Tibial artery (tissue), 4 donors: ENCODE results near the gene STAP1.

Source experiments
- DNase-seq, 2 donors: peaks; one replicate each; pipeline ENCODE4 v3.0.0-alpha.2; 2019
- H3K27ac ChIP-seq, 2 donors: fragments of 200-600 bp; sonication (generic) in 1 of 2; 1 replicate in 1 of 2; 2 replicates in 1 of 2; pipeline ENCODE4 v1.5.1; 2018 to 2019; ENCODE audit warnings: mild to moderate bottlenecking in 1 of 2
- H3K27me3 ChIP-seq, 2 donors: fragments of 200-600 bp; sonication (generic) in 1 of 2; one replicate each; pipeline versions ENCODE4 v1.5.1 to v1.6.0; 2016 to 2019
- H3K36me3 ChIP-seq, 3 donors: fragments of 200-600 bp; sonication (generic) in 2 of 3; one replicate each; pipeline ENCODE4 v1.5.1; 2016 to 2019; ENCODE audit warnings: mild to moderate bottlenecking in 2 of 3
- H3K4me1 ChIP-seq, 4 donors: fragments of 200-600 bp; sonication (generic) in 2 of 4; 1 replicate in 3 of 4; 2 replicates in 1 of 4; pipeline ENCODE4 v1.5.1; 2016 to 2019
- H3K4me3 ChIP-seq, 2 donors: fragments of 200-600 bp; sonication (generic) in 1 of 2; 1 replicate in 1 of 2; 2 replicates in 1 of 2; pipeline ENCODE4 v1.5.1; 2018 to 2019; ENCODE audit warnings: mild to moderate bottlenecking in 2 of 2
- H3K9me3 ChIP-seq, 3 donors: fragments of 200-600 bp; sonication (generic) in 1 of 3; one replicate each; pipeline ENCODE4 v1.5.1; 2016 to 2019
- intact Hi-C: fragments of 100-400 bp; cut with DNase I; formaldehyde crosslinking; loops from one replicate; pipeline ENCODE4 v1.15.0; 2023; ENCODE audit warnings: low total_unique reads
- TF ChIP-seq, protein P1 (sequence below), 2 experiments: fragments of 200-600 bp in 1 of 2; fragments of 450-650 bp in 1 of 2; IDR thresholded peaks; one replicate each; pipeline ENCODE4 v1.5.1; 2017 to 2019; ENCODE audit warnings: antibody characterized with exemption in 2 of 2, mild to moderate bottlenecking in 1 of 2, moderate library complexity in 1 of 2

Gene STAP1

DNA sequence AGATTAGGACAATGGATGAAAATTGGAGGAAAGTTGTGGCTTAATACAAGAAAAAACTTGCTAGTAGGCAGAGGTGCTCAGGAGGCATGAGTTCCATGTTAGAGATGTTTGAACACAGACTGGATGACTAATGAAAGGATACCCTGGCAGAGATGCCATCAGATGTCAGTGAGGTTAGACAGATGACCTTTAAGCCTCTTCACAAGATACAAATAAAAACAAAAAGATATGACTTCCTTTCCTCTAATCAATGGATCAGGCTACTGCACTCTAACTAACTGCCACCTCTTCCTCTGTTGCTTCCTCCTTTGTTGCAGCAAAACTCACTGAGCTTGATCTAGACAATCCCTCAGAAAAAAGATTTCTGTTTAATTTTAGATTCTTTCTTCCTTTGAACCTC lies 14.7 kb downstream of the STAP1 start:
- no peak for DNase-seq
- Histone ChIP-seq H3K4me1 (no peaks in the 10 kb centered on the region), H3K27ac (no peak overlapping the region), H3K9me3 (no peaks in the 10 kb centered on the region), H3K36me3 (no peaks in the 10 kb centered on the region), H3K27me3 (no peaks in the 10 kb centered on the region), H3K4me3 (no peak overlapping the region)
- intact Hi-C loops: no loop called here
- TF ChIP-seq, protein P1, sequence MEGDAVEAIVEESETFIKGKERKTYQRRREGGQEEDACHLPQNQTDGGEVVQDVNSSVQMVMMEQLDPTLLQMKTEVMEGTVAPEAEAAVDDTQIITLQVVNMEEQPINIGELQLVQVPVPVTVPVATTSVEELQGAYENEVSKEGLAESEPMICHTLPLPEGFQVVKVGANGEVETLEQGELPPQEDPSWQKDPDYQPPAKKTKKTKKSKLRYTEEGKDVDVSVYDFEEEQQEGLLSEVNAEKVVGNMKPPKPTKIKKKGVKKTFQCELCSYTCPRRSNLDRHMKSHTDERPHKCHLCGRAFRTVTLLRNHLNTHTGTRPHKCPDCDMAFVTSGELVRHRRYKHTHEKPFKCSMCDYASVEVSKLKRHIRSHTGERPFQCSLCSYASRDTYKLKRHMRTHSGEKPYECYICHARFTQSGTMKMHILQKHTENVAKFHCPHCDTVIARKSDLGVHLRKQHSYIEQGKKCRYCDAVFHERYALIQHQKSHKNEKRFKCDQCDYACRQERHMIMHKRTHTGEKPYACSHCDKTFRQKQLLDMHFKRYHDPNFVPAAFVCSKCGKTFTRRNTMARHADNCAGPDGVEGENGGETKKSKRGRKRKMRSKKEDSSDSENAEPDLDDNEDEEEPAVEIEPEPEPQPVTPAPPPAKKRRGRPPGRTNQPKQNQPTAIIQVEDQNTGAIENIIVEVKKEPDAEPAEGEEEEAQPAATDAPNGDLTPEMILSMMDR (IDR thresholded peaks at IDR 0.05): no peak

DNA sequence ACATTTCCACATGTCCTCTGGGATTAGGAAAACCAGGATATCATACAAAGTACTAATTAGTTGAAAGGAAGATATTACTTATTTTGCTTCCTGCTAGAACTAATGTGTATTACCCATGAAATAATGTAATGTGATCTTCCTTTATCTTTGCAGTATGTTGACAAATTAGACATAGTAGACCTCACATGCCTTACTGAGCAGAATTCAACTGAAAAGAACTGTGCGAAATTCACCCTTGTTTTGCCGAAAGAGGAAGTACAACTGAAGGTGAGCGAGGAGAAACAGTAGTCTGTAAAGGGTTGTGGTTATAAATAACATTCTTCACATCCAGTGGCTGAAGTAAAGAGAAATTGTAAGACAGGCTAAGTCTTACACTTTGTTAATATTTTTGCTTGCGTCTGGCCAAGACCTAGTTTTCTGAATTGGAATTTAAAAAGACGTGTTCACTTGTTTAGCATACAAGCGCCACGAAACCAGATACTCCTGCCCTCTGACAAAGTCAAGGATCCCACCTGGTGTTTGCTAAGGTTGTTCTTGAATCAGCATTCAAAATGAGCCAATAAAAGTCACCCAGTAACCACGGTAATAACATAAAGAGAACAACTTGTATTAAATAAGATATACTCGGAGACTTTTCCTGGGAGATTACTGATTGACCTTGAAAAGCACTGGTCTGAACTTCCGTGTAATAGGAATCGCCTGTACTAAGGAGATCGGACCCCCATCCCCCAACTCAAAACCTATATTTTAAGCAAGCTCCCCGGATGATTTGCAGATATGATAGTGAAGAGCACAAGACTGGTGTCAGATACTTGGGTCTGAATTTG lies 16.9 kb downstream of the STAP1 start:
- no peak overlapping the region for H3K4me3 ChIP-seq
- H3K4me1 ChIP-seq: no peaks in the 10 kb centered on the region
- no peak overlapping the region for H3K27ac ChIP-seq
- intact Hi-C loops: no loop called here
- no peaks in the 10 kb centered on the region for H3K36me3 ChIP-seq
- no peaks in the 10 kb centered on the region for H3K9me3 ChIP-seq
- H3K27me3 ChIP-seq: no peaks in the 10 kb centered on the region
- TF ChIP-seq, protein P1 (IDR thresholded peaks at IDR 0.05): no peak
- DNase-seq: no peak

DNA sequence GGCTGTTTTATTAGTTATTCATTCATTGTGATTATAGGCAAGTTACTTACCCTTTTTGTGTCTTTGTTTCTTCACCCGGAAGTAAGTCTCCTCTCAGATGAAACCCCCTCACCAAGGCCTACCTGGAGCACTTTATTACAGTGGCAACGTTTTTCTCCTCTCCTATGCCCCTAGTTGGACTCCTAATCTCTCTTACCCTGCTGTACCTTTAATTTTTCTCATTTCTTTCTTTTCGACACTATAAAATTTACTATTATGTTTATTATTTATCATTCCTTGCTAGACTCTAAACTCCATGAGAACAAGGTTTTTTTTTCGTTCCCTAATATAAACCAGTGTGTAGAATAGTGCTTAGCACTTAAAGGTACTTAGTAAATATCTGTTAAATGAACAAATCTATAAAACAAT lies 17.5 kb downstream of the STAP1 start:
- Histone ChIP-seq H3K27ac (no peak overlapping the region), H3K9me3 (no peaks in the 10 kb centered on the region), H3K36me3 (no peaks in the 10 kb centered on the region), H3K4me3 (no peak overlapping the region), H3K4me1 (no peaks in the 10 kb centered on the region), H3K27me3 (no peaks in the 10 kb centered on the region)
- no peak for DNase-seq
- intact Hi-C loops: no loop called here
- TF ChIP-seq, protein P1 (IDR thresholded peaks at IDR 0.05): no peak

- H3K4me1 ChIP-seq: no peaks in the 10 kb centered on the region
- no peaks in the 10 kb centered on the region for H3K36me3 ChIP-seq
- TF ChIP-seq, protein P1 (IDR thresholded peaks at IDR 0.05): no peak
- intact Hi-C loops: no loop called here
- H3K27ac ChIP-seq: no peak overlapping the region
- no peaks in the 10 kb centered on the region for H3K27me3 ChIP-seq
- H3K4me3 ChIP-seq: no peak overlapping the region
- DNase-seq: no peak
- no peaks in the 10 kb centered on the region for H3K9me3 ChIP-seq
These were observed 18.0 kb downstream of the STAP1 start for GRCh38 chr4:67576538-67576937.

GRCh38 chr4:67580577-67580976 lies 22.1 kb downstream of the STAP1 start:
- no peak overlapping the region for H3K27ac ChIP-seq
- no peaks in the 10 kb centered on the region for H3K4me1 ChIP-seq
- TF ChIP-seq, protein P1 (IDR thresholded peaks at IDR 0.05): no peak
- DNase-seq: no peak
- no peaks in the 10 kb centered on the region for H3K27me3 ChIP-seq
- H3K4me3 ChIP-seq: no peak overlapping the region
- intact Hi-C loops: no loop called here
- no peaks in the 10 kb centered on the region for H3K9me3 ChIP-seq
- H3K36me3 ChIP-seq: no peaks in the 10 kb centered on the region
